Neural cell (in vitro differentiated cells): Measurements from ENCODE around the gene AKAP9. TPM values are rescaled to one million over a fixed set of nuclear protein-coding genes. Genes with fewer than 3 reads are reported as not detected.

Source experiments
- H2AFZ ChIP-seq: fragments of 200-600, 300-800 bp; sonication (generic), shearing (Covaris generic); 2 replicates; pipeline ENCODE4 v1.6.0; 2014; ENCODE audit warnings: low read depth, mild to moderate bottlenecking, antibody characterized with exemption, low read length, moderate library complexity
- H3F3A ChIP-seq: fragments of 200-600 bp; shearing (Covaris generic); 2 replicates; pipeline ENCODE4 v1.6.1; 2016; ENCODE audit warnings: mild to moderate bottlenecking, moderate library complexity, mixed read lengths, antibody characterized with exemption, low read length; ENCODE audit not compliant: insufficient read depth, poor library complexity, severe bottlenecking
- H3K27ac ChIP-seq: fragments of 200-600, 300-800 bp; sonication (generic), shearing (Covaris generic); 2 replicates; pipeline ENCODE4 v1.5.1; 2014; ENCODE audit warnings: mild to moderate bottlenecking, low read length, moderate library complexity
- H3K27me3 ChIP-seq: fragments of 300-800, 200-600 bp; sonication (generic), shearing (Covaris generic); 2 replicates; pipeline ENCODE4 v1.6.0; 2014; ENCODE audit warnings: mild to moderate bottlenecking, low read depth, low read length, moderate library complexity; ENCODE audit not compliant: insufficient read depth
- H3K36me3 ChIP-seq: fragments of 300-800, 200-600 bp; sonication (generic), shearing (Covaris generic); 2 replicates; pipeline ENCODE4 v1.5.1; 2014; ENCODE audit warnings: mild to moderate bottlenecking, antibody characterized with exemption, low read length, moderate library complexity; ENCODE audit not compliant: insufficient read depth
- H3K4me2 ChIP-seq: fragments of 300-800, 200-600 bp; sonication (generic), shearing (Covaris generic); 2 replicates; pipeline ENCODE4 v1.6.0; 2014; ENCODE audit warnings: mild to moderate bottlenecking, low read length
- H3K4me3 ChIP-seq: fragments of 300-800, 200-600 bp; sonication (generic), shearing (Covaris generic); 2 replicates; pipeline ENCODE4 v1.5.1; 2014; ENCODE audit warnings: mild to moderate bottlenecking, low read length, moderate library complexity
- H3K79me2 ChIP-seq: fragments of 200-600 bp; shearing (Covaris generic); replicated peaks from 2 replicates; pipeline ENCODE4 v1.6.0; 2014; ENCODE audit warnings: mild to moderate bottlenecking, low read length, moderate library complexity; ENCODE audit not compliant: insufficient read depth
- H3K9ac ChIP-seq: fragments of 300-800, 200-600 bp; sonication (generic), shearing (Covaris generic); 2 replicates; pipeline ENCODE4 v1.6.1; 2016; ENCODE audit warnings: mild to moderate bottlenecking, low read length, mixed read lengths
- H3K9me2 ChIP-seq: fragments of 200-600 bp; shearing (Covaris generic); 2 replicates; pipeline ENCODE4 v1.6.1; 2016; ENCODE audit warnings: mild to moderate bottlenecking, low read length, mixed read lengths; ENCODE audit not compliant: insufficient read depth
- H3K9me3 ChIP-seq: fragments of 200-600, 300-800 bp; sonication (generic), shearing (Covaris generic); 2 replicates; pipeline ENCODE4 v1.6.1; 2016; ENCODE audit warnings: mild to moderate bottlenecking, mixed run types, low read length, moderate library complexity, mixed read lengths
- H4K20me1 ChIP-seq: fragments of 200-600 bp; shearing (Covaris generic); 2 replicates; pipeline ENCODE4 v1.6.1; 2016; ENCODE audit warnings: mild to moderate bottlenecking, mixed run types; ENCODE audit not compliant: insufficient read depth
- EP300 ChIP-seq: fragments of 450-650 bp; conservative IDR thresholded peaks from 2 replicates; pipeline ENCODE4 v1.6.1; 2014; ENCODE audit warnings: antibody characterized with exemption, mild to moderate bottlenecking, moderate library complexity; ENCODE audit not compliant: poor library complexity, severe bottlenecking
- EZH2 ChIP-seq: fragments of 200-600, 300-800 bp; shearing (Covaris generic), sonication (generic); IDR thresholded peaks from 2 replicates; pipeline ENCODE4 v1.6.1; 2014; ENCODE audit warnings: antibody characterized with exemption, low read length, borderline replicate concordance, mild to moderate bottlenecking; ENCODE audit not compliant: insufficient read depth, poor library complexity, severe bottlenecking
- MXI1 ChIP-seq: fragments of 450-650 bp; conservative IDR thresholded peaks from 2 replicates; pipeline ENCODE4 v1.6.1; 2014; ENCODE audit warnings: antibody characterized with exemption, mild to moderate bottlenecking; ENCODE audit not compliant: poor library complexity, severe bottlenecking
- POLR2AphosphoS5 ChIP-seq: IDR thresholded peaks from 2 replicates; pipeline ENCODE4 v1.6.1; 2012
- RAD21 ChIP-seq: fragments of 450-650 bp; conservative IDR thresholded peaks from 2 replicates; pipeline ENCODE4 v1.6.1; 2014; ENCODE audit warnings: antibody characterized with exemption, mild to moderate bottlenecking, moderate library complexity
- SMC3 ChIP-seq: fragments of 450-650 bp; conservative IDR thresholded peaks from 2 replicates; pipeline ENCODE4 v1.6.1; 2014; ENCODE audit warnings: antibody characterized with exemption, mild to moderate bottlenecking, moderate library complexity; ENCODE audit not compliant: poor library complexity
- TAF1 ChIP-seq: IDR thresholded peaks from 2 replicates; pipeline ENCODE4 v1.6.1; 2012; ENCODE audit warnings: low read depth
- polyA plus RNA-seq: library from polyadenylated mRNA; depleted of rRNA; stranded (reverse); fragments of >200 nt; gene quantifications from 2 replicates; pipeline ENCODE4 v1.2.3, GENCODE V29; 2014
- TF ChIP-seq, protein P1 (sequence below): fragments of 450-650 bp; IDR thresholded peaks from 2 replicates; pipeline ENCODE4 v1.5.1; 2014; ENCODE audit warnings: antibody characterized with exemption, mild to moderate bottlenecking, moderate library complexity; ENCODE audit not compliant: poor library complexity, severe bottlenecking
- TF ChIP-seq, protein P2 (sequence below): IDR thresholded peaks from 2 replicates; pipeline ENCODE4 v1.6.1; 2012; ENCODE audit warnings: borderline replicate concordance

The AKAP9 gene
- polyA plus RNA-seq, 1 donor from 2014 or later: 120 TPM

DNA sequence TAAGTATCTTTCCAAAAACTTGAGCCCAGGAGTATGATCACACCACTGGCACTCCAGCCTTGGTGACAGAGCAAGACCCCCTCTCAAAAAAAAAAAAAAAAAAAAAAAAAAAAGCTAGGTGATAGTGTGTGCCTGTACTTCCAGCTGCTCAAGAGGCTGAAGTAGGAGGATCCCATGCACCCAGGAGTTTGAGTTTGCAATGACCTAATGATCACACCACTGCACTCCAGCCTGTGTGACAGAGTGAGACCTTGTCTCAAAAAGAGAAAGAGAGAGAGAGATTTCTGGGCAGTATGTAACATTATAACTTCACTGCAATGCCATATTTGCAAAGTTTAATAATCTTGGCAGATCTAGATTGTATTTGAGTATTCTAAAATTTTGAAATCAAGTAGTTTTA lies 47.6 kb downstream of the AKAP9 start:
- Histone ChIP-seq H3K9me3 (no peaks in the 10 kb centered on the region), H3K9me2 (no peaks in the 10 kb centered on the region), H3K4me3 (no peak overlapping the region), H3K9ac (no peak overlapping the region), H4K20me1 (peaks cover 3% of the 10 kb centered on the region), H3K79me2 (peaks cover 11% of the 10 kb centered on the region), H3K4me2 (no peak overlapping the region), H3K27ac (no peak overlapping the region), H3K27me3 (no peaks in the 10 kb centered on the region), H3F3A (no peaks in the 10 kb centered on the region), H2AFZ (no peak overlapping the region), H3K36me3 (no peaks in the 10 kb centered on the region)
- no peak for TF ChIP-seq TAF1
- no peak for TF ChIP-seq MXI1
- no peak for TF ChIP-seq EP300
- TF ChIP-seq, protein P1, sequence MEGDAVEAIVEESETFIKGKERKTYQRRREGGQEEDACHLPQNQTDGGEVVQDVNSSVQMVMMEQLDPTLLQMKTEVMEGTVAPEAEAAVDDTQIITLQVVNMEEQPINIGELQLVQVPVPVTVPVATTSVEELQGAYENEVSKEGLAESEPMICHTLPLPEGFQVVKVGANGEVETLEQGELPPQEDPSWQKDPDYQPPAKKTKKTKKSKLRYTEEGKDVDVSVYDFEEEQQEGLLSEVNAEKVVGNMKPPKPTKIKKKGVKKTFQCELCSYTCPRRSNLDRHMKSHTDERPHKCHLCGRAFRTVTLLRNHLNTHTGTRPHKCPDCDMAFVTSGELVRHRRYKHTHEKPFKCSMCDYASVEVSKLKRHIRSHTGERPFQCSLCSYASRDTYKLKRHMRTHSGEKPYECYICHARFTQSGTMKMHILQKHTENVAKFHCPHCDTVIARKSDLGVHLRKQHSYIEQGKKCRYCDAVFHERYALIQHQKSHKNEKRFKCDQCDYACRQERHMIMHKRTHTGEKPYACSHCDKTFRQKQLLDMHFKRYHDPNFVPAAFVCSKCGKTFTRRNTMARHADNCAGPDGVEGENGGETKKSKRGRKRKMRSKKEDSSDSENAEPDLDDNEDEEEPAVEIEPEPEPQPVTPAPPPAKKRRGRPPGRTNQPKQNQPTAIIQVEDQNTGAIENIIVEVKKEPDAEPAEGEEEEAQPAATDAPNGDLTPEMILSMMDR: no peak
- TF ChIP-seq EZH2: no peak
- no peak for TF ChIP-seq POLR2AphosphoS5
- no peak for TF ChIP-seq SMC3
- TF ChIP-seq, protein P2, sequence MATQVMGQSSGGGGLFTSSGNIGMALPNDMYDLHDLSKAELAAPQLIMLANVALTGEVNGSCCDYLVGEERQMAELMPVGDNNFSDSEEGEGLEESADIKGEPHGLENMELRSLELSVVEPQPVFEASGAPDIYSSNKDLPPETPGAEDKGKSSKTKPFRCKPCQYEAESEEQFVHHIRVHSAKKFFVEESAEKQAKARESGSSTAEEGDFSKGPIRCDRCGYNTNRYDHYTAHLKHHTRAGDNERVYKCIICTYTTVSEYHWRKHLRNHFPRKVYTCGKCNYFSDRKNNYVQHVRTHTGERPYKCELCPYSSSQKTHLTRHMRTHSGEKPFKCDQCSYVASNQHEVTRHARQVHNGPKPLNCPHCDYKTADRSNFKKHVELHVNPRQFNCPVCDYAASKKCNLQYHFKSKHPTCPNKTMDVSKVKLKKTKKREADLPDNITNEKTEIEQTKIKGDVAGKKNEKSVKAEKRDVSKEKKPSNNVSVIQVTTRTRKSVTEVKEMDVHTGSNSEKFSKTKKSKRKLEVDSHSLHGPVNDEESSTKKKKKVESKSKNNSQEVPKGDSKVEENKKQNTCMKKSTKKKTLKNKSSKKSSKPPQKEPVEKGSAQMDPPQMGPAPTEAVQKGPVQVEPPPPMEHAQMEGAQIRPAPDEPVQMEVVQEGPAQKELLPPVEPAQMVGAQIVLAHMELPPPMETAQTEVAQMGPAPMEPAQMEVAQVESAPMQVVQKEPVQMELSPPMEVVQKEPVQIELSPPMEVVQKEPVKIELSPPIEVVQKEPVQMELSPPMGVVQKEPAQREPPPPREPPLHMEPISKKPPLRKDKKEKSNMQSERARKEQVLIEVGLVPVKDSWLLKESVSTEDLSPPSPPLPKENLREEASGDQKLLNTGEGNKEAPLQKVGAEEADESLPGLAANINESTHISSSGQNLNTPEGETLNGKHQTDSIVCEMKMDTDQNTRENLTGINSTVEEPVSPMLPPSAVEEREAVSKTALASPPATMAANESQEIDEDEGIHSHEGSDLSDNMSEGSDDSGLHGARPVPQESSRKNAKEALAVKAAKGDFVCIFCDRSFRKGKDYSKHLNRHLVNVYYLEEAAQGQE: no peak
- no peak for TF ChIP-seq RAD21

DNA sequence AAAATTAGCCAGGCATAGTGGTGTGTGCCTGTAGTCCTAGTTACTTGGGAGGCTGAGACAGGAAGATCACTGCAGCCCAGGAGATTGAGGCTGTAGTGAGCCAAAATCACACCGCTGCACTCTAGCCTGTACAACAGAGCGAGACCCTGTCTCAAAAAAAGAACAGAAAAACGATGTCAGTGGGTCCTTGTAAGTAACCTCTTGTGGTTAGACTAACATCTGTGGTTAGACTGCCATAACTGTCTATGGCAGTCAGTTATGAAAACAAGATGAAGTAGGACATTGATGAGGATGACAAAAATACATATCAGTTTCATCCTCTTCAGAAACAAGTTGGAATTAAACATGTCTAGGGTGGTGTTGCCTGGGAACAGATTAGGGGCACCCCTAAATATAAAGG lies 53.3 kb downstream of the AKAP9 start:
- Histone ChIP-seq H3K4me3 (no peak overlapping the region), H3K79me2 (peaks cover 5% of the 10 kb centered on the region), H3F3A (no peaks in the 10 kb centered on the region), H4K20me1 (no peaks in the 10 kb centered on the region), H3K9ac (no peak overlapping the region), H3K27me3 (no peaks in the 10 kb centered on the region), H3K4me2 (no peak overlapping the region), H2AFZ (no peak overlapping the region), H3K9me3 (no peaks in the 10 kb centered on the region), H3K36me3 (peaks cover 12% of the 10 kb centered on the region), H3K9me2 (no peaks in the 10 kb centered on the region), H3K27ac (no peak overlapping the region)
- TF ChIP-seq, protein P1: no peak
- TF ChIP-seq SMC3 (no peak), EP300 (no peak), MXI1 (no peak), TAF1 (no peak)
- TF ChIP-seq, protein P2: no peak
